ENCODE measurements around the gene NXF1. TPM values are rescaled to one million over a fixed set of nuclear protein-coding genes. Genes with fewer than 3 reads are reported as not detected.

NXF1 gene
- total and polyA plus RNA-seq, 2 of the 13 experiments (the other 11 are each of a cell fraction or from before 2014, with no cell fraction given) = 30.4 to 30.9 TPM

DNA sequence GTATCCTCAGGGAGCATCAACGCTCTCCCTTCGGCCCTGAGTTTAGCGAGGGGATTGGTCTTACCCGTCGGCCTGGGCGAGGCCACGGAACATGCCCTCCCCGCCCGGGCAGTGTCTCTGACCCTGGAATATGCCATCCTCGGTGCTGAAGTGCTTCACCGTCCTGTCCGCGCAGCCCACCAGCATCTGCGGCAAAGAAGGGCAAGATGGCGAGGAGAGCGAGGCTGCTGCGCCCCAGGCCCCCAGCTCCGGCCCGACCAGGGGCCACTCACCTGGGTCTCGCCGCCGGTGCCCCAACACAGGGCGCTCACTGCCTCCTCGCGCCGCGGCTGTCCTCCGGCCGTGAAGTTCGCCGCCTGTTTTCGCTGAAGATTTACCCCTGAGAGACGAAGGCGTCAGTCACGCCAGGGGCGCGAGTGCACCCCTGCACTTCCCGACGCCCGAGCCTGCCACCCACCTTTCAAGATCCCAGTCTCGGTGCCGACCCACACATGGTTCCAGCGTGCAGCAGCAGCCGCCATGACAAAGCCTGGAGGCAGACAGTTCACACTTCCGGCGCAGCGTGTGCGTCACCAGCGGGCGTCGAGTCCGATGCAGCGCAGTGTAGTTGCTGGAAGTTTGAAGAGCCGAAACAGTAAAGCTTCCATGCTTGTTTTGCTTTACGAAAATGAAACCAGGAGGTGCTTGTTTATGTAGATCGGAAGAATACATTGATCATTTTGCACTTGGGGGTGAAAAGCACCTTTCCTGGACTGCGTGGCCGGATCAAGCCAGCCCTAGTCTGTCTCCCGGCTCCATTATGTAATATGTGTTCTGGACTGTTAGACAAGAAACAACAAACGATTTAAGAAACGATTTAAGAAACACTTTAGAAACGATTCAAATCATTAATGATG lies 34.1 kb upstream of the NXF1 start, which contains the start of gene WDR74 (continued):
- TF ChIP-seq, protein P1, sequence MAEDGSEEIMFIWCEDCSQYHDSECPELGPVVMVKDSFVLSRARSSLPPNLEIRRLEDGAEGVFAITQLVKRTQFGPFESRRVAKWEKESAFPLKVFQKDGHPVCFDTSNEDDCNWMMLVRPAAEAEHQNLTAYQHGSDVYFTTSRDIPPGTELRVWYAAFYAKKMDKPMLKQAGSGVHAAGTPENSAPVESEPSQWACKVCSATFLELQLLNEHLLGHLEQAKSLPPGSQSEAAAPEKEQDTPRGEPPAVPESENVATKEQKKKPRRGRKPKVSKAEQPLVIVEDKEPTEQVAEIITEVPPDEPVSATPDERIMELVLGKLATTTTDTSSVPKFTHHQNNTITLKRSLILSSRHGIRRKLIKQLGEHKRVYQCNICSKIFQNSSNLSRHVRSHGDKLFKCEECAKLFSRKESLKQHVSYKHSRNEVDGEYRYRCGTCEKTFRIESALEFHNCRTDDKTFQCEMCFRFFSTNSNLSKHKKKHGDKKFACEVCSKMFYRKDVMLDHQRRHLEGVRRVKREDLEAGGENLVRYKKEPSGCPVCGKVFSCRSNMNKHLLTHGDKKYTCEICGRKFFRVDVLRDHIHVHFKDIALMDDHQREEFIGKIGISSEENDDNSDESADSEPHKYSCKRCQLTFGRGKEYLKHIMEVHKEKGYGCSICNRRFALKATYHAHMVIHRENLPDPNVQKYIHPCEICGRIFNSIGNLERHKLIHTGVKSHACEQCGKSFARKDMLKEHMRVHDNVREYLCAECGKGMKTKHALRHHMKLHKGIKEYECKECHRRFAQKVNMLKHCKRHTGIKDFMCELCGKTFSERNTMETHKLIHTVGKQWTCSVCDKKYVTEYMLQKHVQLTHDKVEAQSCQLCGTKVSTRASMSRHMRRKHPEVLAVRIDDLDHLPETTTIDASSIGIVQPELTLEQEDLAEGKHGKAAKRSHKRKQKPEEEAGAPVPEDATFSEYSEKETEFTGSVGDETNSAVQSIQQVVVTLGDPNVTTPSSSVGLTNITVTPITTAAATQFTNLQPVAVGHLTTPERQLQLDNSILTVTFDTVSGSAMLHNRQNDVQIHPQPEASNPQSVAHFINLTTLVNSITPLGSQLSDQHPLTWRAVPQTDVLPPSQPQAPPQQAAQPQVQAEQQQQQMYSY (CRISPR knock-in tag; IDR thresholded peaks at IDR 0.05) = no peak
- TF ChIP-seq CHD4 (IDR thresholded peaks at IDR 0.05; ENCODE audit: borderline replicate concordance, low read length) (no peak), EP300 (IDR thresholded peaks at IDR 0.05; ENCODE audit: low read depth in 2 of 2, low read length in 2 of 2) (no peak; a peak in 1 of 4 replicates), EP300 (CRISPR knock-in tag; IDR thresholded peaks at IDR 0.05; ENCODE audit: borderline replicate concordance) (no peak; the same call in 1 of the 2 replicates), REPIN1 (CRISPR knock-in tag; IDR thresholded peaks at IDR 0.05; ENCODE audit: borderline replicate concordance, low read depth) (no peak; the same call in 1 of the 2 replicates), GATA4 (IDR thresholded peaks at IDR 0.05; ENCODE audit: borderline replicate concordance, low read depth) (peak; percentile 65; the same call in 1 of the 2 replicates), ZNF143 (CRISPR knock-in tag; IDR thresholded peaks at IDR 0.05) (peak; percentile 68), XRCC5 (optimal IDR thresholded peaks at IDR 0.05; ENCODE audit: low read length) (peak; percentile 54), ZBTB3 (CRISPR knock-in tag; IDR thresholded peaks at IDR 0.05; ENCODE audit: borderline replicate concordance, low read depth) (0 out of 2 replicates have a peak, but pooled peaks have one; percentile 82), SP1 (IDR thresholded peaks at IDR 0.05) (no peak), SP1 (CRISPR knock-in tag; IDR thresholded peaks at IDR 0.05) (peak; percentile 67), KLF6 (CRISPR knock-in tag; IDR thresholded peaks at IDR 0.05) (peak; percentile 74; the same call in 1 of the 2 replicates), MYC (CRISPR knock-in tag; IDR thresholded peaks at IDR 0.05; ENCODE audit: borderline replicate concordance) (peak; percentile 99), ZMYM4 (CRISPR knock-in tag; IDR thresholded peaks at IDR 0.05) (peak; percentile 47; the same call in 1 of the 2 replicates), ZFX (CRISPR knock-in tag; IDR thresholded peaks at IDR 0.05; ENCODE audit: low read depth) (peak; percentile 71), MTA1 (CRISPR knock-in tag; IDR thresholded peaks at IDR 0.05; ENCODE audit: borderline replicate concordance) (peak; percentile 71; the same call in 1 of the 2 replicates), ZNF17 (CRISPR knock-in tag; IDR thresholded peaks at IDR 0.05) (no peak), TOE1 (CRISPR knock-in tag; IDR thresholded peaks at IDR 0.05) (no peak; the same call in 1 of the 2 replicates), ZFP90 (CRISPR knock-in tag; IDR thresholded peaks at IDR 0.05; ENCODE audit: borderline replicate concordance) (peak; percentile 55; the same call in 1 of the 2 replicates)
- TF ChIP-seq, protein P2, sequence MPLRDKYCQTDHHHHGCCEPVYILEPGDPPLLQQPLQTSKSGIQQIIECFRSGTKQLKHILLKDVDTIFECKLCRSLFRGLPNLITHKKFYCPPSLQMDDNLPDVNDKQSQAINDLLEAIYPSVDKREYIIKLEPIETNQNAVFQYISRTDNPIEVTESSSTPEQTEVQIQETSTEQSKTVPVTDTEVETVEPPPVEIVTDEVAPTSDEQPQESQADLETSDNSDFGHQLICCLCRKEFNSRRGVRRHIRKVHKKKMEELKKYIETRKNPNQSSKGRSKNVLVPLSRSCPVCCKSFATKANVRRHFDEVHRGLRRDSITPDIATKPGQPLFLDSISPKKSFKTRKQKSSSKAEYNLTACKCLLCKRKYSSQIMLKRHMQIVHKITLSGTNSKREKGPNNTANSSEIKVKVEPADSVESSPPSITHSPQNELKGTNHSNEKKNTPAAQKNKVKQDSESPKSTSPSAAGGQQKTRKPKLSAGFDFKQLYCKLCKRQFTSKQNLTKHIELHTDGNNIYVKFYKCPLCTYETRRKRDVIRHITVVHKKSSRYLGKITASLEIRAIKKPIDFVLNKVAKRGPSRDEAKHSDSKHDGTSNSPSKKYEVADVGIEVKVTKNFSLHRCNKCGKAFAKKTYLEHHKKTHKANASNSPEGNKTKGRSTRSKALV (CRISPR knock-in tag; IDR thresholded peaks at IDR 0.05) = peak; percentile 78
- TF ChIP-seq, protein P3, sequence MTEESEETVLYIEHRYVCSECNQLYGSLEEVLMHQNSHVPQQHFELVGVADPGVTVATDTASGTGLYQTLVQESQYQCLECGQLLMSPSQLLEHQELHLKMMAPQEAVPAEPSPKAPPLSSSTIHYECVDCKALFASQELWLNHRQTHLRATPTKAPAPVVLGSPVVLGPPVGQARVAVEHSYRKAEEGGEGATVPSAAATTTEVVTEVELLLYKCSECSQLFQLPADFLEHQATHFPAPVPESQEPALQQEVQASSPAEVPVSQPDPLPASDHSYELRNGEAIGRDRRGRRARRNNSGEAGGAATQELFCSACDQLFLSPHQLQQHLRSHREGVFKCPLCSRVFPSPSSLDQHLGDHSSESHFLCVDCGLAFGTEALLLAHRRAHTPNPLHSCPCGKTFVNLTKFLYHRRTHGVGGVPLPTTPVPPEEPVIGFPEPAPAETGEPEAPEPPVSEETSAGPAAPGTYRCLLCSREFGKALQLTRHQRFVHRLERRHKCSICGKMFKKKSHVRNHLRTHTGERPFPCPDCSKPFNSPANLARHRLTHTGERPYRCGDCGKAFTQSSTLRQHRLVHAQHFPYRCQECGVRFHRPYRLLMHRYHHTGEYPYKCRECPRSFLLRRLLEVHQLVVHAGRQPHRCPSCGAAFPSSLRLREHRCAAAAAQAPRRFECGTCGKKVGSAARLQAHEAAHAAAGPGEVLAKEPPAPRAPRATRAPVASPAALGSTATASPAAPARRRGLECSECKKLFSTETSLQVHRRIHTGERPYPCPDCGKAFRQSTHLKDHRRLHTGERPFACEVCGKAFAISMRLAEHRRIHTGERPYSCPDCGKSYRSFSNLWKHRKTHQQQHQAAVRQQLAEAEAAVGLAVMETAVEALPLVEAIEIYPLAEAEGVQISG (CRISPR knock-in tag; IDR thresholded peaks at IDR 0.05) = peak; percentile 94
